ENCODE measurements around the gene CABLES2. TPM values are rescaled to one million over a fixed set of nuclear protein-coding genes. Genes with fewer than 3 reads are reported as not detected.
"Not testable (repeated sequence)": the region's sequence is repeated elsewhere in the genome, so short reads cannot be mapped to it uniquely, and the experiment has no call there.

Gene CABLES2
- polyA plus RNA-seq, 3 donors from 2014 or later = 1.3 to 2.6 (median 2.5) TPM

DNA sequence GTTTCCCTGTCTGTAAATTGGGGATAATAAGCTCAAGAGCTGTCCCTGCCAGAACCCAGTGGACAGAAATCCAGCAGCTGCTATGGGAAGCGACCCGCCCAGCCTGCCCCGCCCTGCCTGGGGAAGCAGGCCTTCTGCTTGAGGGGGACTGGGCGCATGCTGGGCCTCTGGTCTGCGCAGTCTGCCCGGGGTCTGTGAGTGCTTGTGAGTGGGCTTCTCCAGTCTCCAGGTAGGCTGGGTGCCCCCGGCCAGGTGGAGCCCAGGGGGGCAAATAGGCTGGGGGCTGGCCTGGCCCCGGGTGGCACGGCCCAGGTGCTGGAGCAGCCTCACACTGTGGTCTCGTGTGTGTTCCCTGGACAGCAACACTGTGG lies 20.9 kb upstream of the CABLES2 start:
- no peak overlapping the region for H3K27ac Mint-ChIP-seq
- DNase-seq = no peak
- H3K27me3 Mint-ChIP-seq (ENCODE audit: low read depth in 3 of 3) = peaks cover 2 to 6% (median 4%) of the 10 kb centered on the region in 3 donors
- H3K4me1 Mint-ChIP-seq = no peaks in the 10 kb centered on the region
- no peak overlapping the region for H3K4me3 Mint-ChIP-seq
- H3K9me3 Mint-ChIP-seq = no peaks in the 10 kb centered on the region
- no peaks in the 10 kb centered on the region for H3K36me3 Mint-ChIP-seq

GRCh38 chr20:62427172-62428001 lies 20.3 kb upstream of the CABLES2 start, which contains the start of gene RBBP8NL:
TSS of gene RBBP8NL (minus strand) at chr20:62427539. CDS start at chr20:62419647, 7,892 bp downstream.
- no peak within 1 kb of the TSS for H3K4me3 Mint-ChIP-seq
- H3K27ac Mint-ChIP-seq = no peak within 1 kb of the TSS
- no peaks in the 10 kb centered on the region for H3K9me3 Mint-ChIP-seq

GRCh38 chr20:62426699-62427131 lies 19.6 kb upstream of the CABLES2 start:
- no peaks in the 10 kb centered on the region for H3K9me3 Mint-ChIP-seq
- H3K4me3 Mint-ChIP-seq = no peak overlapping the region
- no peaks in the 10 kb centered on the region for H3K4me1 Mint-ChIP-seq
- H3K27ac Mint-ChIP-seq = no peak overlapping the region
- DNase-seq = no peak
- peaks cover 4% of the 10 kb centered on the region in 3 donors for H3K27me3 Mint-ChIP-seq (ENCODE audit: low read depth in 3 of 3)
- no peaks in the 10 kb centered on the region for H3K36me3 Mint-ChIP-seq

More at GRCh38 chr20:62427172-62428001, 20.3 kb upstream of the CABLES2 start, which contains the start of gene RBBP8NL:
- no peaks in the 10 kb centered on the region for H3K36me3 Mint-ChIP-seq
- H3K4me1 Mint-ChIP-seq = no peaks in the 10 kb centered on the region
- peaks cover 4 to 6% (median 4%) of the 10 kb centered on the region in 3 donors for H3K27me3 Mint-ChIP-seq (ENCODE audit: low read depth in 3 of 3)
- no peak for DNase-seq

DNA sequence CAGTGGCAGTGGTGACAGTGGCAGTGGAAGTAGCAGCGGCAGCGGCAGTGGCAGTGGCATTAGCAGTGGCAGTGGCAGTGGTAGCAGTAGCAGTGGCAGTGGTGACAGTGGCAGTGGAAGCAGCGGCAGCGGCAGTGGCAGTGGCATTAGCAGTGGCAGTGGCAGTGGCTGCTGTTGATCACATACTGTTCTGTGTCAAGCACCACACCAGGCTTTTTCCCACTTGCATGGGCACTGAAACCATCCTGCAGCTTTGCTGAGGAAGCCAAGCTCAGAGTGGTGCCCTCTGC lies 18.9 kb upstream of the CABLES2 start:
- H3K27me3 Mint-ChIP-seq (ENCODE audit: low read depth in 3 of 3); H3K4me3 Mint-ChIP-seq; H3K4me1 Mint-ChIP-seq; DNase-seq; H3K9me3 Mint-ChIP-seq; H3K27ac Mint-ChIP-seq; H3K36me3 Mint-ChIP-seq: not testable (repeated sequence)

- no peak overlapping the region for H3K4me3 Mint-ChIP-seq
- DNase-seq = no peak
- H3K27me3 Mint-ChIP-seq (ENCODE audit: low read depth in 3 of 3) = peaks cover 0 to 4% (median 4%) of the 10 kb centered on the region in 3 donors
- no peak overlapping the region for H3K27ac Mint-ChIP-seq
- H3K9me3 Mint-ChIP-seq = no peaks in the 10 kb centered on the region
- H3K4me1 Mint-ChIP-seq = no peaks in the 10 kb centered on the region
- H3K36me3 Mint-ChIP-seq = no peaks in the 10 kb centered on the region
Observed at GRCh38 chr20:62425281-62426058, 18.4 kb upstream of the CABLES2 start.

DNA sequence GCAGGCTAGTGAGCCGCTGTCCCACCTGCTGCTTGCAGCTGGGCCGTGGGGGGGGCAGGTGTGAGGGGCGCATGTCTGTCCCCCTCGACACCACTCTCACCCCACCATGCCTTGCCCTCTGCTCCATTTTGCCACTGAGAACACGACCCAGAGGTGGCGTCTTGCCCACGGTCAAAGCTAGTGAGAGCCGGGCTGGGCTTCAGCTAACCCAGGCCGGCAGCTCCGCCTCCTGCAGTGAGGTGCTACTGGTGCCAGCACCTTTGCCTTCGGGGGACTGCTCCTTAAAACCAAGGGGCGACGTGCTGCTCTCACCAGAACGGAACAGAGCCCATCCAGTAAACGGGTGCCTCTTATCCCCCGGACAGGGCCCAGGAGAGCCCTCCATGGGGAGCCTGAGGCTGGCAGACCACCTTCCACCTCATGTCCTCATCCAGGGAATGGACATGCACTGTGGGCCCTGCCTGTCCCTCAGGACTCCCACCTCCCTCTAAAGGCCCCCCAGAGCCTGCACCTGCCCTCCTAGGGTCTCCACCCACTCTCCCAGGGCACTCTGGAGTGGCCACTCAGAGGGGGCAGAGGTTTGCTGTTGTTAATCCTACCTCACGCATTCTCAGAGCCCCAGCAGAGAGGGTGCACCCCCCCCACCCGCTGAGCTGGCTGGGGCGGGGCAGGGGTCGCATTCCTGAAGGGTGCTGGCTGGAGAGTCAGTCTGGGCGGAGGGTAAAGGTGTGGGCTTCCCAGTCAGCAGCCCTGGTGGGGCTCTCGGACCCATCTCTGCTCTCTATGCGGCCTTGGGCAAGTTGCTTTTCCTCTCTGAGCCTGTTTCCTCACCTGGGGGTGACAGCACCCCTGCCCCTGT lies 17.4 kb upstream of the CABLES2 start:
- no peak overlapping the region for H3K27ac Mint-ChIP-seq
- no peak for DNase-seq
- H3K9me3 Mint-ChIP-seq = no peaks in the 10 kb centered on the region
- peaks cover 0 to 4% (median 4%) of the 10 kb centered on the region in 3 donors for H3K27me3 Mint-ChIP-seq (ENCODE audit: low read depth in 3 of 3)
- no peak overlapping the region for H3K4me3 Mint-ChIP-seq
- H3K36me3 Mint-ChIP-seq = no peaks in the 10 kb centered on the region
- H3K4me1 Mint-ChIP-seq = no peaks in the 10 kb centered on the region

GRCh38 chr20:62423326-62423706 lies 16.2 kb upstream of the CABLES2 start:
- Mint-ChIP-seq H3K9me3 (no peaks in the 10 kb centered on the region), H3K4me1 (no peaks in the 10 kb centered on the region), H3K4me3 (no peak overlapping the region), H3K27ac (no peak overlapping the region), H3K27me3 (ENCODE audit: low read depth in 3 of 3) (peaks cover 0 to 4% (median 2%) of the 10 kb centered on the region in 3 donors), H3K36me3 (no peaks in the 10 kb centered on the region)
- DNase-seq = no peak

DNA sequence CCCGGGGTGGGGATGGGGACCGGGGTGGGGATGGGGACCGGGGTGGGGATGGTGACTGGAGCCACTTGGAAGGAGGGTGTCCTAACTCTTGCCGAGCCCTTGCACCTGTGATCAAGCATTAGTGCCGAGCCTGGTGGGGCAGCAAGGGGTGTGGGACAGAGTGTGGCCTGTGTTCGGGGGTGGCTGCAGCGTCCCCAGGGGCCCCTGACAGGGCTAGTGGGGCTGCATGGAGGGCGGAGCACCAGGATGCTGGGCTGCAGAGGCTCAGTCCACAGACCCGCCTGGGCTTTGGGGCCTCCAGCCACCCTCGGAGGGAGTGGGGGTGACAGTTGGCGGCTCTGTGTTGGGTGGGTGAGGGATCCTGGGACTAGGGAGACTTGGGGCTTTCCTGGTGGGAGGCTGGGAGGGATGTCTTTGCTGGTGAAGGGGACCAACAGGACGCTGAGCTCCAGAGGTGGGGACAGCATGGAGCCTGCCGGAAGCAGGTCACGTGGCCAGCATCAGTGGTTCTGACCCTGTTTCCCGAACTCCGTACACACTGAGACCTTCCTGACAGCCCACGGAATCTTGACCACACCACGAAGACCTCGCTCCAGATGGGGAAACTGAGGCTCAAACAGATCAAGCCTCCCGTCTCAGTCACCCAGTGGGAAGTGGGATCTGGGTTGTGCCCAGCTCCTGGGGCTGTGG lies 15.7 kb upstream of the CABLES2 start:
- no peak overlapping the region for H3K4me3 Mint-ChIP-seq
- no peak overlapping the region for H3K27ac Mint-ChIP-seq
- DNase-seq = no peak
- no peaks in the 10 kb centered on the region for H3K4me1 Mint-ChIP-seq
- no peaks in the 10 kb centered on the region for H3K36me3 Mint-ChIP-seq
- H3K27me3 Mint-ChIP-seq (ENCODE audit: low read depth in 3 of 3) = peaks cover 0 to 4% (median 2%) of the 10 kb centered on the region in 3 donors
- no peaks in the 10 kb centered on the region for H3K9me3 Mint-ChIP-seq

GRCh38 chr20:62421716-62421990 lies 14.6 kb upstream of the CABLES2 start:
- Mint-ChIP-seq H3K27ac (no peak overlapping the region), H3K4me3 (no peak overlapping the region), H3K4me1 (no peaks in the 10 kb centered on the region), H3K9me3 (no peaks in the 10 kb centered on the region), H3K36me3 (no peaks in the 10 kb centered on the region), H3K27me3 (ENCODE audit: low read depth in 3 of 3) (peaks cover 0 to 4% (median 2%) of the 10 kb centered on the region in 3 donors)
- no peak for DNase-seq

GRCh38 chr20:62420846-62421715 lies 14.0 kb upstream of the CABLES2 start:
- Mint-ChIP-seq H3K36me3 (no peaks in the 10 kb centered on the region), H3K4me3 (no peak overlapping the region), H3K27ac (peak overlapping the region in 1 of 6 donors; percentile 2), H3K4me1 (no peaks in the 10 kb centered on the region), H3K27me3 (ENCODE audit: low read depth in 3 of 3) (peaks cover 0 to 4% (median 2%) of the 10 kb centered on the region in 3 donors), H3K9me3 (no peaks in the 10 kb centered on the region)
- DNase-seq = no peak

DNA sequence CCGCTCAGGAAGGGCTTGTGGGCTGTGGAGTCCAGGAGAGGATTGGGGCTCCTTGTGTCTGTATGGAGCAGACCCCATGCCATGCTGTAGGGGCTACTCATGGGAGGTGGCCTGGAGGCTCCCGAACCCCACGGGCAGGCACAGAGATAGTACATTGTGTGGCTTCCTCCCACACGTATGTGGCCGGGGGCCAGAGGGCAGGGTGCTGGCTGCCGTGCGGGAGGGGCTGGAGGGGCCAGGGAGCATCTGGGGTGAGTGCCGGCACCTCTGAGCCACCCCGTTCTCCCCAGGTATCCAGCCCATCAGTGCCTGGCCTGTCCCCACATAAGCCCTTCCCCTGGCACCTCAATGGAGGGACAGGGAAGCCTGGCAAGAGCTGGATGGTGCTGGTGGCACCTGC lies 12.7 kb upstream of the CABLES2 start:
- Mint-ChIP-seq H3K27me3 (ENCODE audit: low read depth in 3 of 3) (peaks cover 0 to 4% (median 2%) of the 10 kb centered on the region in 3 donors), H3K27ac (no peak overlapping the region), H3K4me3 (no peak overlapping the region), H3K9me3 (no peaks in the 10 kb centered on the region), H3K36me3 (no peaks in the 10 kb centered on the region), H3K4me1 (no peaks in the 10 kb centered on the region)
- no peak for DNase-seq

DNA sequence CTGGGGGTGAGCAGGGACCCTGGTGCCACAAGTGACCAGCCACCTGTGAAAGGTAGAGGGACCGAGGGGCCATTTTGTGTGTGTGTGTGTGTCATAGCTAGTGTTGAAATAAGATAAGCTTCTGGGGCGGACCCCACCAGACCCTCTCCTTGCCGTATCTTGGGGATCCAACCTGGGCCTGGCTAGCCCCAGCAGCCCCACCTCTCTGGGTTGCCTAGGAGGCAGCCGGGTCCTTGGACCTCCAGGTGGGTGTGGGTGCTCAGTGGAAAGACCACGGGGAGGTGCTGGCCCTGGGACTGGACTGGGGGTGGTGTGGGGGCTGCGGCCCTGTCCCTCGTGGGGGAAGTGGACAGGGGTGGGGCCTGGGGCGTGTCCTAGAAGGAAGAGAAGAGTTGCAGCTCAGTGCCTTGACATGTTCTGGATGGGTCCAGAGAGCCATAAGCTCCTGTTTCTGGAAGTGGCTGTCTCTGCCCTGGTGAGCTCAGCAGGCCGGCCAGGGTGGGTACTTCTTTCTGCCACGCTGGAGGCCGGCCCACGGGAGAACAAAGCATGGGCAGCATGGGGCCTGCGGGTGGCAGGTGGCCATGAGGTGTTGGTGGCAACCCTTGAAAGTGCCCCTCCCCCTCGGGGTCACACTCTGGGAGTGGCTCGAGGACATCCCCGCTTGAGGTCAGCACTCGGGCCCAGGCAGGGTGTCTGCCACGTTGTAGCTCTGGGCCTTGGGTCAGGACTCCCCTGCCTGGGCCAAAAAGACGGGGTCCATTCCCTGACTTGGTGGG lies 11.8 kb upstream of the CABLES2 start:
- no peaks in the 10 kb centered on the region for H3K36me3 Mint-ChIP-seq
- DNase-seq = no peak
- peaks cover 0 to 2% (median 2%) of the 10 kb centered on the region in 3 donors for H3K27me3 Mint-ChIP-seq (ENCODE audit: low read depth in 3 of 3)
- no peak overlapping the region for H3K27ac Mint-ChIP-seq
- H3K9me3 Mint-ChIP-seq = no peaks in the 10 kb centered on the region
- no peak overlapping the region for H3K4me3 Mint-ChIP-seq
- no peaks in the 10 kb centered on the region for H3K4me1 Mint-ChIP-seq
